H1 (cell line): ENCODE results near the gene MXI1. TPM values are rescaled to one million over a fixed set of nuclear protein-coding genes. Genes with fewer than 3 reads are reported as not detected.

ENCODE experiments used
- CTCF ChIA-PET: fragments of 300-600 bp; sonication (Branson Sonifier 250); formaldehyde crosslinking; loops from one replicate; lab custom pipeline; 2021; ENCODE audit not compliant: partially characterized antibody; lab: Charles Lee
- POLR2A ChIA-PET: fragments of 300-600 bp; sonication (Branson Sonifier 250); formaldehyde crosslinking; loops from one replicate; lab custom pipeline; 2021; ENCODE audit warnings: inconsistent platforms; ENCODE audit not compliant: partially characterized antibody; lab: Charles Lee
- DNase-seq, 2 experiments: peaks; one replicate each; pipeline versions ENCODE4 v3.0.0 to v3.0.0-alpha.2; 2010 to 2022; ENCODE audit warnings: low spot score in 2 of 2, low read depth in 1 of 2, mixed read lengths in 1 of 2
- FAIRE-seq: peaks from 2 replicates; lab custom pipeline; 2011; peaks lifted over from hg19 to GRCh38; lab: Jason Lieb, UNC
- H2AFZ ChIP-seq: 2 replicates; pipeline ENCODE4 v1.8.1; 2012; ENCODE audit warnings: low read length, inconsistent platforms
- H2AK5ac ChIP-seq: 2 replicates; pipeline ENCODE4 v1.6.1; 2013; ENCODE audit warnings: low read depth, low read length
- H2BK120ac ChIP-seq: replicated peaks from 2 replicates; pipeline ENCODE3; 2013; ENCODE audit warnings: low read depth, low read length, inconsistent platforms
- H2BK12ac ChIP-seq: 2 replicates; pipeline ENCODE4 v1.6.1; 2013; ENCODE audit warnings: low read depth, low read length
- H2BK15ac ChIP-seq: 2 replicates; pipeline ENCODE4 v1.6.1; 2013; ENCODE audit warnings: low read length
- H2BK20ac ChIP-seq: 2 replicates; pipeline ENCODE4 v1.6.1; 2013; ENCODE audit warnings: low read length
- H2BK5ac ChIP-seq: 2 replicates; pipeline ENCODE4 v1.6.1; 2013; ENCODE audit warnings: low read depth, low read length
- H3K14ac ChIP-seq: 2 replicates; pipeline ENCODE4 v1.6.1; 2013; ENCODE audit warnings: inconsistent platforms; ENCODE audit not compliant: insufficient read length
- H3K18ac ChIP-seq: 2 replicates; pipeline ENCODE4 v1.6.1; 2013; ENCODE audit warnings: low read length; ENCODE audit errors: extremely low read depth
- H3K23ac ChIP-seq: 2 replicates; pipeline ENCODE4 v1.6.1; 2013; ENCODE audit warnings: inconsistent platforms; ENCODE audit not compliant: insufficient read length
- H3K23me2 ChIP-seq: 2 replicates; pipeline ENCODE4 v1.6.1; 2013; ENCODE audit warnings: low read depth, low read length
- H3K27ac ChIP-seq: 2 replicates; pipeline ENCODE4 v1.6.1; 2011; ENCODE audit warnings: low read depth, low read length, inconsistent platforms
- H3K27me3 ChIP-seq, 4 experiments: replicated peaks in 1 of 4; 1 replicate in 1 of 4; 2 replicates in 3 of 4; pipeline versions ENCODE4 v1.6.1 to v1.8.1; 2011 to 2013; ENCODE audit warnings: low read length in 3 of 4, mild to moderate bottlenecking in 3 of 4, inconsistent platforms in 2 of 4, mixed read lengths in 2 of 4, moderate library complexity in 1 of 4; ENCODE audit not compliant: control insufficient read depth in 3 of 4, insufficient read depth in 3 of 4; ENCODE audit errors: extremely low read depth in 1 of 4
- H3K36me3 ChIP-seq, 4 experiments: 2 replicates each; pipeline versions ENCODE4 v1.6.1 to v1.8.1; 2011 to 2013; ENCODE audit warnings: mild to moderate bottlenecking in 4 of 4, low read length in 3 of 4, moderate library complexity in 2 of 4, control low read depth in 1 of 4, inconsistent platforms in 1 of 4; ENCODE audit not compliant: insufficient read depth in 4 of 4, control insufficient read depth in 2 of 4
- H3K4ac ChIP-seq: replicated peaks from 2 replicates; pipeline ENCODE3; 2013; ENCODE audit warnings: low read length, low read depth, mixed read lengths, inconsistent platforms; ENCODE audit not compliant: insufficient read length
- H3K4me1 ChIP-seq, 4 experiments: replicated peaks in 1 of 4; 1 replicate in 1 of 4; 2 replicates in 3 of 4; pipeline versions ENCODE4 v1.6.1 to v1.8.1; 2011 to 2013; ENCODE audit warnings: low read length in 3 of 4, inconsistent platforms in 2 of 4, mixed read lengths in 1 of 4; ENCODE audit not compliant: insufficient read depth in 4 of 4, control insufficient read depth in 3 of 4
- H3K4me2 ChIP-seq, 2 experiments: 2 replicates each; pipeline versions ENCODE4 v1.6.1 to v1.8.1; 2011 to 2013; ENCODE audit warnings: low read depth in 2 of 2, low read length in 2 of 2, control low read depth in 1 of 2, inconsistent platforms in 1 of 2, mild to moderate bottlenecking in 1 of 2; ENCODE audit not compliant: insufficient read depth in 1 of 2
- H3K4me3 ChIP-seq, 4 experiments: fragments of 200-600, 300-600 bp in 1 of 4; sonication (generic), shearing (Covaris generic), sonication (Bioruptor Twin) in 1 of 4; 2 replicates each; pipeline versions ENCODE4 v1.5.1 to v1.8.1; 2011 to 2016; ENCODE audit warnings: low read length in 4 of 4, low read depth in 3 of 4, control low read depth in 2 of 4, inconsistent platforms in 2 of 4, mild to moderate bottlenecking in 2 of 4, mixed read lengths in 1 of 4, moderate library complexity in 1 of 4; ENCODE audit not compliant: insufficient read depth in 2 of 4; ENCODE audit errors: extremely low read depth in 1 of 4
- H3K56ac ChIP-seq: replicated peaks from 2 replicates; pipeline ENCODE3; 2013; ENCODE audit warnings: low read depth, mild to moderate bottlenecking, mixed read lengths, low read length, inconsistent platforms; ENCODE audit not compliant: insufficient read length
- H3K79me1 ChIP-seq: 2 replicates; pipeline ENCODE4 v1.6.1; 2013; ENCODE audit warnings: low read depth, low read length, control low read depth
- H3K79me2 ChIP-seq, 2 experiments: 2 replicates each; pipeline versions ENCODE4 v1.6.1 to v1.8.1; 2012 to 2013; ENCODE audit warnings: low read length in 2 of 2, mild to moderate bottlenecking in 2 of 2, inconsistent platforms in 1 of 2; ENCODE audit not compliant: insufficient read depth in 2 of 2, control insufficient read depth in 1 of 2
- H3K9ac ChIP-seq, 4 experiments: replicated peaks in 1 of 4; 1 replicate in 1 of 4; 2 replicates in 3 of 4; pipeline versions ENCODE4 v1.6.1 to v1.8.1; 2011 to 2013; ENCODE audit warnings: low read depth in 3 of 4, low read length in 3 of 4, control low read depth in 2 of 4, mild to moderate bottlenecking in 2 of 4, moderate library complexity in 2 of 4, inconsistent platforms in 1 of 4; ENCODE audit errors: extremely low read depth in 1 of 4
- H3K9me3 ChIP-seq, 2 experiments: 2 replicates each; pipeline versions ENCODE4 v1.6.1 to v1.8.1; 2012 to 2013; ENCODE audit warnings: mild to moderate bottlenecking in 2 of 2, moderate library complexity in 2 of 2, control low read depth in 1 of 2, inconsistent platforms in 1 of 2, low read depth in 1 of 2, low read length in 1 of 2, mixed read lengths in 1 of 2; ENCODE audit not compliant: insufficient read depth in 2 of 2
- H4K20me1 ChIP-seq, 2 experiments: replicated peaks in 1 of 2; 2 replicates each; pipeline versions ENCODE3 to v1.8.1; 2011 to 2013; ENCODE audit warnings: inconsistent platforms in 2 of 2, low read length in 2 of 2, mild to moderate bottlenecking in 1 of 2; ENCODE audit not compliant: insufficient read depth in 2 of 2, control insufficient read depth in 1 of 2
- H4K5ac ChIP-seq: 2 replicates; pipeline ENCODE4 v1.6.1; 2013; ENCODE audit warnings: low read length, low read depth, mixed read lengths, inconsistent platforms; ENCODE audit not compliant: insufficient read length
- H4K8ac ChIP-seq: 2 replicates; pipeline ENCODE4 v1.8.0; 2013; ENCODE audit warnings: mild to moderate bottlenecking, moderate library complexity, low read length, inconsistent platforms; ENCODE audit not compliant: insufficient read depth; ENCODE audit errors: extremely low read depth
- H4K91ac ChIP-seq: replicated peaks from 2 replicates; pipeline ENCODE3; 2013; ENCODE audit warnings: low read length, mixed read lengths, inconsistent platforms; ENCODE audit not compliant: insufficient read length
- CTCF ChIP-seq, 3 experiments: IDR thresholded peaks; 1 replicate in 2 of 3; 2 replicates in 1 of 3; pipeline versions ENCODE4 v1.5.1 to v1.6.1; 2011; ENCODE audit warnings: low read length in 3 of 3, mild to moderate bottlenecking in 3 of 3, inconsistent platforms in 2 of 3, low read depth in 1 of 3, moderate library complexity in 1 of 3; ENCODE audit not compliant: insufficient read depth in 1 of 3; ENCODE audit errors: control extremely low read depth in 1 of 3
- EZH2 ChIP-seq: fragments of 200-600 bp; sonication (generic); IDR thresholded peaks from 2 replicates; pipeline ENCODE4 v1.7.1; 2012; ENCODE audit warnings: low read depth, mild to moderate bottlenecking, moderate library complexity, low read length, inconsistent platforms; ENCODE audit not compliant: severe bottlenecking
- POLR2AphosphoS5 ChIP-seq: IDR thresholded peaks from 2 replicates; pipeline ENCODE4 v1.6.1; 2011; ENCODE audit warnings: low read depth, low read length
- RAD21 ChIP-seq, 2 experiments: IDR thresholded peaks in 1 of 2; conservative IDR thresholded peaks in 1 of 2; 2 replicates each; pipeline ENCODE4 v1.6.1; 2011; ENCODE audit warnings: low read depth in 2 of 2, low read length in 2 of 2, improper control_type of control experiment in 1 of 2, inconsistent platforms in 1 of 2, mild to moderate bottlenecking in 1 of 2, moderate library complexity in 1 of 2
- SIX5 ChIP-seq: IDR thresholded peaks from 2 replicates; pipeline ENCODE4 v1.6.1; 2011; ENCODE audit warnings: mild to moderate bottlenecking, low read depth, low read length
- USF2 ChIP-seq: IDR thresholded peaks from 2 replicates; pipeline ENCODE4 v1.6.1; 2011; ENCODE audit warnings: low read length, improper control_type of control experiment
- WGBS, 2 experiments: shearing (Covaris generic) in 1 of 2; methylation state at CpG; one replicate each; pipeline versions ENCODE4 v1.1.6 to v1.1.7; 2013 to 2015; ENCODE audit warnings: low lambda C conversion rate in 2 of 2, mixed read lengths in 2 of 2, inconsistent platforms in 1 of 2, low coverage in 1 of 2, missing lambda C conversion rate in 1 of 2; ENCODE audit not compliant: insufficient replicate concordance in 2 of 2, insufficient coverage in 1 of 2, insufficient read length in 1 of 2; ENCODE audit errors: extremely low coverage in 1 of 2, missing lambda C conversion rate in 1 of 2; 5-methylcytosine and 5-hydroxymethylcytosine counted together
- polyA plus RNA-seq, 7 experiments: library from polyadenylated mRNA; depleted of rRNA in 3 of 7; stranded (reverse) in 5 of 7; unstranded in 2 of 7; fragments of >200 nt in 5 of 7; fragments of 200-250 nt in 2 of 7; gene quantifications; 1 replicate in 5 of 7; 2 replicates in 1 of 7; 4 replicates in 1 of 7; pipeline versions ENCODE4 v1.2.1 to v1.2.3, GENCODE V29; 2011 to 2013; ENCODE audit warnings: missing spikeins in 2 of 7, mixed read lengths in 2 of 7
- total RNA-seq: library from RNA; stranded (reverse); fragmentation: NEBNext Ultra II Directional; extraction: Animal tissue kit (Norgen Biotek cat#: 25700); gene quantifications from 2 replicates; pipeline ENCODE4 v1.2.1, GENCODE V29; 2021

MXI1 gene
- total and polyA plus RNA-seq, 2 of the 8 experiments (the other 6 are each of a cell fraction or from before 2014, with no cell fraction given) = 5.7 to 8.8 TPM

- Histone ChIP-seq H3K4me1 (peaks cover 0 to 15% (median 6%) of the 10 kb centered on the region in 4 experiments; a peak in 6 of 7 replicates), H2AFZ (no peak overlapping the region), H3K36me3 (no peaks in the 10 kb centered on the region), H3K4ac (no peak overlapping the region), H2BK120ac (no peak overlapping the region), H2BK12ac (no peak overlapping the region; the same call in 1 of the 2 replicates), H3K18ac (no peak overlapping the region), H4K5ac (no peak overlapping the region), H3K14ac (no peak overlapping the region), H2BK20ac (no peak overlapping the region), H2BK5ac (no peak overlapping the region), H3K79me1 (no peaks in the 10 kb centered on the region), H3K27me3 (peaks cover 0 to 4% (median 0%) of the 10 kb centered on the region in 4 experiments; a peak in 2 of 7 replicates), H3K9me3 (no peaks in the 10 kb centered on the region), H4K8ac (no peak overlapping the region), H2BK15ac (no peak overlapping the region), H3K27ac (no peak overlapping the region), H4K91ac (no peak overlapping the region), H3K23me2 (no peaks in the 10 kb centered on the region), H2AK5ac (no peak overlapping the region), H3K4me3 (no peak overlapping the region), H3K79me2 (no peaks in the 10 kb centered on the region), H3K4me2 (no peak overlapping the region), H4K20me1 (peaks cover 0 to 1% of the 10 kb centered on the region in 2 experiments), H3K9ac (no peak overlapping the region), H3K56ac (no peak overlapping the region), H3K23ac (no peak overlapping the region)
- TF ChIP-seq SIX5 (no peak), RAD21 (IDR thresholded peaks at IDR 0.05 in 1 of 2, conservative IDR thresholded peaks at IDR 0.05 in 1 of 2; ENCODE audit: low read depth in 2 of 2, low read length in 2 of 2) (peak; percentile 7 to 13; a peak in 1 of 4 replicates), POLR2AphosphoS5 (no peak), USF2 (no peak), CTCF (IDR thresholded peaks at IDR 0.05; ENCODE audit: control extremely low read depth in 1 of 3, insufficient read depth in 1 of 3, low read depth in 1 of 3, low read length in 3 of 3) (peak in 1 of 3 experiments; percentile 13; a peak in 2 of 4 replicates), EZH2 (no peak)
- ChIA-PET POLR2A (interaction anchor here (9.6 kb wide), 1 partner anchor 11 kb away, joined by 121 read pairs; the partner anchor contains the start of gene MXI1), CTCF (interaction anchor here (0.7 to 17.9 kb wide), 15 partner anchors 11 to 374 kb away, joined by 3 to 333 read pairs (median 5); partner anchors contain the start of gene MXI1)
- WGBS, 2 experiments = 84% methylated on average over 7 of the region's 7 CpGs; no CpG with 5 or more reads in 1 of the 2 experiments
- FAIRE-seq (no peak), DNase-seq (no peak)
These were observed 12.5 kb downstream of the MXI1 start for GRCh38 chr10:110219884-110220283.
